ENCODE results near the gene TLN1. TPM values are rescaled to one million over a fixed set of nuclear protein-coding genes. Genes with fewer than 3 reads are reported as not detected.
A peak's percentile ranks its signal among the peaks of the same experiment; 100 is the strongest.

Gene TLN1
- 100 to 1,000 TPM; 259 to 617 TPM for total RNA-seq
- total RNA-seq = 499 to 542 reads per million in 2 donors

GRCh38 chr9:35732185-35732799 lies at the start of gene TLN1, which contains the start of gene CREB3:
Gene TLN1, minus strand, starts transcription at chr9:35732195. Its CDS starts 6,501 bp downstream, at chr9:35725694.
Gene CREB3, plus strand, starts transcription at chr9:35732666. Its CDS starts 107 bp downstream, at chr9:35732773.
- Mint-ChIP-seq H3K36me3 (ENCODE audit: low read depth) (peaks cover 3% of the 10 kb centered on the region), H3K27ac (no peak within 1 kb of the TSS), H3K4me1 (peaks cover 13% of the 10 kb centered on the region), H3K27me3 (no peaks in the 10 kb centered on the region), H3K4me3 (peak within 1 kb of the TSS; percentile 98)
- DNase-seq (peak; percentile 89 to 93 (median 90)), ATAC-seq (peak; percentile 92)
- no peaks in the 10 kb centered on the region for H3K9me3 ChIP-seq (ENCODE audit: control insufficient read depth, low read length, poor library complexity, severe bottlenecking)

GRCh38 chr9:35781066-35781465 lies 49.1 kb upstream of the TLN1 start:
- Mint-ChIP-seq H3K36me3 (ENCODE audit: low read depth) (peaks cover 8% of the 10 kb centered on the region), H3K4me3 (no peak overlapping the region), H3K27ac (no peak overlapping the region), H3K27me3 (no peaks in the 10 kb centered on the region), H3K4me1 (peaks cover 7% of the 10 kb centered on the region)
- no peak for ATAC-seq
- no peak for DNase-seq
- H3K9me3 ChIP-seq (ENCODE audit: control insufficient read depth, low read length, poor library complexity, severe bottlenecking) = no peaks in the 10 kb centered on the region

GRCh38 chr9:35778496-35778895 lies 46.5 kb upstream of the TLN1 start:
- peaks cover 5% of the 10 kb centered on the region for H3K4me1 Mint-ChIP-seq
- DNase-seq = no peak

GRCh38 chr9:35776018-35776417 lies 44.0 kb upstream of the TLN1 start:
- ATAC-seq (no peak), DNase-seq (no peak)
- no peaks in the 10 kb centered on the region for H3K27me3 Mint-ChIP-seq
- no peaks in the 10 kb centered on the region for H3K9me3 ChIP-seq (ENCODE audit: control insufficient read depth, low read length, poor library complexity, severe bottlenecking)
- H3K4me3 Mint-ChIP-seq = no peak overlapping the region
- H3K36me3 Mint-ChIP-seq (ENCODE audit: low read depth) = no peaks in the 10 kb centered on the region
- peaks cover 4% of the 10 kb centered on the region for H3K4me1 Mint-ChIP-seq
- no peak overlapping the region for H3K27ac Mint-ChIP-seq

More at GRCh38 chr9:35778496-35778895, 46.5 kb upstream of the TLN1 start:
- no peak for ATAC-seq
- no peaks in the 10 kb centered on the region for H3K36me3 Mint-ChIP-seq (ENCODE audit: low read depth)
- H3K9me3 ChIP-seq (ENCODE audit: control insufficient read depth, low read length, poor library complexity, severe bottlenecking) = no peaks in the 10 kb centered on the region
- H3K27ac Mint-ChIP-seq = peak overlapping the region; percentile 22
- no peak overlapping the region for H3K4me3 Mint-ChIP-seq
- H3K27me3 Mint-ChIP-seq = no peaks in the 10 kb centered on the region

- DNase-seq (no peak), ATAC-seq (no peak)
- peak overlapping the region; percentile 60 for H3K27ac Mint-ChIP-seq
- no peaks in the 10 kb centered on the region for H3K9me3 ChIP-seq (ENCODE audit: control insufficient read depth, low read length, poor library complexity, severe bottlenecking)
- no peaks in the 10 kb centered on the region for H3K27me3 Mint-ChIP-seq
- H3K4me3 Mint-ChIP-seq = peak overlapping the region; percentile 45
- no peaks in the 10 kb centered on the region for H3K36me3 Mint-ChIP-seq (ENCODE audit: low read depth)
- H3K4me1 Mint-ChIP-seq = peaks cover 2% of the 10 kb centered on the region
Observed at GRCh38 chr9:35774907-35775635, 43.1 kb upstream of the TLN1 start.

GRCh38 chr9:35771943-35772342 lies 39.9 kb upstream of the TLN1 start:
- H3K27me3 Mint-ChIP-seq = no peaks in the 10 kb centered on the region
- no peak for DNase-seq
- no peaks in the 10 kb centered on the region for H3K36me3 Mint-ChIP-seq (ENCODE audit: low read depth)
- no peak overlapping the region for H3K27ac Mint-ChIP-seq
- peaks cover 2% of the 10 kb centered on the region for H3K4me1 Mint-ChIP-seq
- H3K9me3 ChIP-seq (ENCODE audit: control insufficient read depth, low read length, poor library complexity, severe bottlenecking) = no peaks in the 10 kb centered on the region
- H3K4me3 Mint-ChIP-seq = no peak overlapping the region
- no peak for ATAC-seq

- no peaks in the 10 kb centered on the region for H3K27me3 Mint-ChIP-seq
- no peak for ATAC-seq
Observed at GRCh38 chr9:35771534-35771933, 39.5 kb upstream of the TLN1 start.

GRCh38 chr9:35771075-35771433 lies 39.1 kb upstream of the TLN1 start:
- DNase-seq (no peak), ATAC-seq (no peak)
- Mint-ChIP-seq H3K27me3 (no peaks in the 10 kb centered on the region), H3K36me3 (ENCODE audit: low read depth) (no peaks in the 10 kb centered on the region), H3K4me1 (peaks cover 5% of the 10 kb centered on the region), H3K27ac (no peak overlapping the region), H3K4me3 (no peak overlapping the region)
- no peaks in the 10 kb centered on the region for H3K9me3 ChIP-seq (ENCODE audit: control insufficient read depth, low read length, poor library complexity, severe bottlenecking)

More at GRCh38 chr9:35771534-35771933, 39.5 kb upstream of the TLN1 start:
- Mint-ChIP-seq H3K27ac (no peak overlapping the region), H3K4me3 (no peak overlapping the region), H3K36me3 (ENCODE audit: low read depth) (no peaks in the 10 kb centered on the region), H3K4me1 (peaks cover 2% of the 10 kb centered on the region)
- H3K9me3 ChIP-seq (ENCODE audit: control insufficient read depth, low read length, poor library complexity, severe bottlenecking) = no peaks in the 10 kb centered on the region
- no peak for DNase-seq

- no peak overlapping the region for H3K27ac Mint-ChIP-seq
- DNase-seq (no peak), ATAC-seq (no peak)
- no peak overlapping the region for H3K4me3 Mint-ChIP-seq
- H3K27me3 Mint-ChIP-seq = no peaks in the 10 kb centered on the region
- H3K4me1 Mint-ChIP-seq = peaks cover 5% of the 10 kb centered on the region
- no peaks in the 10 kb centered on the region for H3K36me3 Mint-ChIP-seq (ENCODE audit: low read depth)
- no peaks in the 10 kb centered on the region for H3K9me3 ChIP-seq (ENCODE audit: control insufficient read depth, low read length, poor library complexity, severe bottlenecking)
Observed at GRCh38 chr9:35769763-35770162, 37.8 kb upstream of the TLN1 start.

- no peaks in the 10 kb centered on the region for H3K9me3 ChIP-seq (ENCODE audit: control insufficient read depth, low read length, poor library complexity, severe bottlenecking)
- no peak overlapping the region for H3K4me3 Mint-ChIP-seq
- H3K27ac Mint-ChIP-seq = no peak overlapping the region
- H3K36me3 Mint-ChIP-seq (ENCODE audit: low read depth) = no peaks in the 10 kb centered on the region
- peaks cover 7% of the 10 kb centered on the region for H3K4me1 Mint-ChIP-seq
- no peak for DNase-seq
- H3K27me3 Mint-ChIP-seq = no peaks in the 10 kb centered on the region
- no peak for ATAC-seq
Observed at GRCh38 chr9:35767458-35767857, 35.5 kb upstream of the TLN1 start.

- H3K27ac Mint-ChIP-seq = no peak overlapping the region
- no peak overlapping the region for H3K4me3 Mint-ChIP-seq
- H3K27me3 Mint-ChIP-seq = no peaks in the 10 kb centered on the region
- H3K4me1 Mint-ChIP-seq = peaks cover 9% of the 10 kb centered on the region
- H3K9me3 ChIP-seq (ENCODE audit: control insufficient read depth, low read length, poor library complexity, severe bottlenecking) = no peaks in the 10 kb centered on the region
- no peaks in the 10 kb centered on the region for H3K36me3 Mint-ChIP-seq (ENCODE audit: low read depth)
- ATAC-seq (no peak), DNase-seq (no peak)
Observed at GRCh38 chr9:35766997-35767396, 35.0 kb upstream of the TLN1 start.

- Mint-ChIP-seq H3K4me3 (no peak overlapping the region), H3K27ac (peak overlapping the region; percentile 66), H3K27me3 (no peaks in the 10 kb centered on the region), H3K4me1 (peaks cover 15% of the 10 kb centered on the region), H3K36me3 (ENCODE audit: low read depth) (no peaks in the 10 kb centered on the region)
- no peaks in the 10 kb centered on the region for H3K9me3 ChIP-seq (ENCODE audit: control insufficient read depth, low read length, poor library complexity, severe bottlenecking)
- no peak for ATAC-seq
- no peak for DNase-seq
Observed at GRCh38 chr9:35763803-35764202, 31.8 kb upstream of the TLN1 start.

- H3K27ac Mint-ChIP-seq = peak overlapping the region; percentile 66
- no peaks in the 10 kb centered on the region for H3K9me3 ChIP-seq (ENCODE audit: control insufficient read depth, low read length, poor library complexity, severe bottlenecking)
- peak overlapping the region; percentile 31 for H3K4me3 Mint-ChIP-seq
- no peaks in the 10 kb centered on the region for H3K36me3 Mint-ChIP-seq (ENCODE audit: low read depth)
- no peaks in the 10 kb centered on the region for H3K27me3 Mint-ChIP-seq
- ATAC-seq (no peak), DNase-seq (no peak)
- peaks cover 18% of the 10 kb centered on the region for H3K4me1 Mint-ChIP-seq
Observed at GRCh38 chr9:35763181-35763580, 31.2 kb upstream of the TLN1 start.

GRCh38 chr9:35760651-35761050 lies 28.7 kb upstream of the TLN1 start:
- H3K4me3 Mint-ChIP-seq = no peak overlapping the region
- H3K27me3 Mint-ChIP-seq = no peaks in the 10 kb centered on the region
- DNase-seq = no peak
- H3K27ac Mint-ChIP-seq = no peak overlapping the region
- no peak for ATAC-seq
- H3K4me1 Mint-ChIP-seq = peaks cover 31% of the 10 kb centered on the region
- peaks cover 2% of the 10 kb centered on the region for H3K36me3 Mint-ChIP-seq (ENCODE audit: low read depth)
- H3K9me3 ChIP-seq (ENCODE audit: control insufficient read depth, low read length, poor library complexity, severe bottlenecking) = no peaks in the 10 kb centered on the region

Data from T-helper 17 cell (primary cell).